HG03097 (cell line): ENCODE measurements around the gene OLFML1.
"Not testable (repeated sequence)": the region's sequence is repeated elsewhere in the genome, so short reads cannot be mapped to it uniquely, and the experiment has no call there.

Experiments
- ATAC-seq: cut with Tn5 transposase; IDR thresholded peaks from one replicate; pipeline ENCODE4 v1.9.1; 2021; ENCODE audit not compliant: unreplicated experiment, low FRiP score

OLFML1 gene

DNA sequence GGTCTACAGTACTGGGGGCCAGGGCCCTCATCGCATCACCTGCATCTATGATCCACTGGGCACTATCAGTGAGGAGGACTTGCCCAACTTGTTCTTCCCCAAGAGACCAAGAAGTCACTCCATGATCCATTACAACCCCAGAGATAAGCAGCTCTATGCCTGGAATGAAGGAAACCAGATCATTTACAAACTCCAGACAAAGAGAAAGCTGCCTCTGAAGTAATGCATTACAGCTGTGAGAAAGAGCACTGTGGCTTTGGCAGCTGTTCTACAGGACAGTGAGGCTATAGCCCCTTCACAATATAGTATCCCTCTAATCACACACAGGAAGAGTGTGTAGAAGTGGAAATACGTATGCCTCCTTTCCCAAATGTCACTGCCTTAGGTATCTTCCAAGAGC is 24.7 kb downstream of the OLFML1 start:
- ATAC-seq: no peak

DNA sequence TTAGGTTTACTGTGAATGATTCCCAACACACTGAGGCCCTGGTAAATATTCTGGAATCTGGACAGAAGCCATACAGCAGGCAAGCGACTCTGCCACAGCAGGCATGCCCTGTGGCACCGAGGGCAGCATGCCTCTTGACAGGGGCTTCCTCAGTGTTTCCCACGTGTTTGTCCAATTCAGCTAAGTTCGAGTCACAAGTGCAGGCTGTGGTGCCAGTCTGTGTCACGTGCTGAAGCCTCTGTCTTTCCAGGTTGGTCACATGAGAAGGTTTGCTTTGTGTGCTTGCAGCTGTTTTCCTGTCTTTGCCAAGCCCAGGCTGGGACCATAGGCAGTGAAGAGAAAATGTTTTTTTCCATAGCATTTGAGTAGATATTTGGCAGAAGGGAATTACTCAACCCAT is 26.1 kb downstream of the OLFML1 start:
- ATAC-seq: no peak

DNA sequence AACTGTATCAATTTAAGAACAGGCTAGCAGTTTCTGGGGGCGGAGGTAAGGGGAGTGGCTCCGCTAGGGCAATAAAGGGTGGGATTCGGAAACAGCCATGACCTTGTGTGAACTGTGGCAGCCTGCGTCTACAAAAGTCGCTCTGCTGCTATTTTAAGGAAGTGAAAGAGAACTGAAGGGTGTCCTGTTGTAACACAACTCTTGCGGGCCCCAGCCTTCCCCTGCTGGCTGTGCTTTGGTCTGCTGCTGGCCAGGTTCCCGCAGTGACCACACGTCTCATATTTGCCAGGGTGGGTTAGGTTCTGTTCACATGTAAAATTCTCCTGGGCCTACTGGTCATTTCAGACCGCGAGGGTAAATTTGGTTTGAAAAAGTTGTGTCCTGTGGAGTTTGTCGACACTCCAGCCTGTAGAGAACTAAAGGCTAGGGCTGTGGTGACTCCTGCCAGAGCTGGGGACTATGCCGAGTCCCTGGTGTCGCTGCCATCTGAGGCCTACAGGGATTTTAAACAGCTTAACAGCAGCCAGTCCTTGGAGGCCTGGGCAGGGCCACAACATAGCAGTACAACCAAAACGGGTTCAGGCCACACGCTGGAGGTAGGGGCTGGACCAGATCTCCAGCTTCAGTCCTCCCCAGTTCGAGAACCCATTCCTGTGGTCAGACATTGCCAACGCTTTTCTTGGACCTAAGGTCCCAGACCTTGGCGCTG is 27.4 kb downstream of the OLFML1 start:
- ATAC-seq: peak; percentile 58

DNA sequence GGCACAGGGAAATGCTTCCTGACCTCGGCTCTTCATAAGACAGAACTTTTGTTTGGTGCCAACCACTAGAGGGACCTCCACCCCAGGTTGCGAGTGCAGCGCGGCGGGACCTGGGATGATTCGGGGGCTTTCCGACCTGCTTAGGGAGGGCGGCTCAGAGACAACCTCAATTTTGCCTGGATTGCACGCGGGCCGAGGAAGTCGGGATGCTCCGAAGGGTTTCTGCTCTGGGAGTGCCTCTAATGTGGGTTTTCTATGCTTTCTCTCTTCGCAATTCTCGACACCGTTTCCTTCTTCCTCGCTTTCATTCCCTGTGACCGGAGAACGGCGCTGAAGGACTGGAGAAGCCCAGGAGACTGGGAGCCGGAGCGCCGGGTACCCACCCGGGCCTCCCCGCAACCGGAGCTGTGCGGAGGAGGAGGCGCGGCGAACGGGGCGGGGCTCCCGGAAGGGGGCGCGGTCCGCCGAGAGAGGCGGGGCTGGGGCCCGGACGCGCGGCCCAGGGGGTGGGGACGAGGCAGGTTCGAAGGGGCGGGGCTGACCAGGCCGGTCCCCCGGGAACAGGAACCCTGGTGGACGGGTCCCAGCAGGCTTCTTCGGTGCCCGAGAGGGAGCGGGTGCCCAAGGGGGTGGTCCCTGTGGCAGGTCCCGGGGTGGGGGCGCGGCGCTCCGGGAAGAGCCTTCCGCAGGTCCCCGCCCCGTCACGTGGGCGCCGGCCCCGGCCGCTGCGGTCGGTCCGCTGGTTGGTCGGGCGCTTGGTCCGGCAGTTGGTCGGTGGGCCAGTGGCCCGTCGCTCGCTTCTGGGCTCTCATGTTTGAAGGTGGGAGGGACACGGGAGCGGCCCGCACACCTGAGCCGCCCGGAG is 28.2 kb downstream of the OLFML1 start, which contains the start of gene PPFIBP2:
PPFIBP2 (plus strand) TSS at position 766 of the 865 bp plus-strand sequence. CDS start 35,477 bp downstream, outside the sequence.
- ATAC-seq: peak; percentile 64

DNA sequence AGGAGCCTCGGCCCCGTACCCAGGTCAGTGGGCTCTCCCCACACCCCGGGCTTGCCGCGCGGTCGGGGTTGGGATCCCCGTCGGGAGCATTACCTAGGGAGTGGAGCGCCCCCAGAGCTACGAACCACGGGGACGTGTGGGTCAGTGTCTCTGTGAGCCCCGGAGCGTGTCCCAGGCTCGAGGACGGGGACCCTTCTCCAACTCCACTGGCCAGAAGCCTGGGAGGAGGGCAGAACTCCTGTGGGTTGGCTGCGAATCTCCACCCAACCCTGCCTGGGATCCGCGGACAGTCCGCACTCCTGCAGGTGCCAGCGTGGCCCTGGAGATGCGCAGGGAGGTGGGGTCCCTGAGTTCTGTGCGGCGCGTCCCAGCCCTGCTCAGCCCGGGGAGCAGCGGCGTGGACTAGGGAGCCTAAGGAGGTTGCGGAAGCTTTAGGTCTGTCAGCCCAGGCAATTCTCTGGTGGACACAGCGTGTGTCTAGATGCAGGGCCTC is 28.8 kb downstream of the OLFML1 start:
- peak; percentile 6 for ATAC-seq

DNA sequence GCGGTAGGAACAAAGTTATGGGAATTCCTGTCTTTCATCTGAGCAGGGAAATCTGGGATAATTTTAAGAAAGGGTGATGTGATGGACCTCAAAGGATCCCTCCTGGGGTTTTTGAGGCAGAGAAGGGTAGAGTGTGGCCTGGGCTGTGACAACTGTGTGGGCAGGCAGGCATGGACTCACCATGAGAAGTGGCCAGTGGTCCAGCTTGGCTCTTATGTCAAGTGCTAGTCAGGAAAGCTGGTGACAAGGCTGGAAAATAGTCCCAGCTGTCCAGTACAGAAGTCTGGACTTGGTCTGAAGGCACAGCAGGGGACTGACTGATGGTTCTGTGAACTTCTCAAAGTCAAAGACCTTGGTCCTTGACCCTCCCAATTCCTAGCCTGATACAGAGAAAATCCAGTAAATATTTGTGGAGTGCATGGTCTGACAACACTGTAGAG is 30.2 kb downstream of the OLFML1 start:
- ATAC-seq: no peak

DNA sequence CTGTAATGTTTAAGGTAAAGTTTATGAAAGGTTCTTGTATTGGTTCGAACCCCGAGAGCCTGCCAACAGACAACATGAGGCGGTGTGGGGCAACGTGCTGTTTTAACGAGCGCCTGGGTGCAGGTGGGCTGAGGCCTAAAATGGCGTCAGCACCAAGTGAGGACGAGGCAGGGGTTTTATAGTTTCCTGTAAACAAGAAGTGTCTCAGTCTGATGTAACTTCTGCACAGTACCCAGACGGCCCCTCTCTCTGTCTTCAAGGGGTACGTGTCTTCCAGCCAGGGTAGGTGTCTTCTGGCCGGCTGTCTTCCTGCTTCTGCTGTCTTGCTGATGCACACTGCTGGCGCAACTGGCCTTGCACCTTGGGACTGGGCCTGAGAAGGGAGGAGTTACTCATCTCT is 31.2 kb downstream of the OLFML1 start:
- ATAC-seq: no peak

DNA sequence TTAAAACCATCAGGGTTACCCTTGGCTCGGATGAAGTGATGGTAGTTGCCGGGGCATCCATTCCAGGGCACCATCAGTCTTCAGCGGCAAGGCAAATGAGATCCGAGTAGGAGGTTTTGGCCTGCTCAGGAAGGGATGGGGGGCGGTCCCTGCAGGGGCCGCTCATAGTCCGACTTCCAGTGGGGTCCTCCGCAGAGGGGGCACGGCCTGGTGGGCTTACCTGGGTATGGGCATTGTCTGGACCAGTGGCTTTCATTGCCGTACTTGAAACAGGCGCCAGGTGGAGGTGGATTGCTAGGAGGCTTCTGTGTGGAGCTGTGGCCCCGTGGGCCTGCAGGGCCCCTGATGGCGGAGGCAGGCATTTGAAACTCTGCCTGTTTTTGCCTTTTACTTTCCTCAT is 32.4 kb downstream of the OLFML1 start:
- ATAC-seq: not testable (repeated sequence)

DNA sequence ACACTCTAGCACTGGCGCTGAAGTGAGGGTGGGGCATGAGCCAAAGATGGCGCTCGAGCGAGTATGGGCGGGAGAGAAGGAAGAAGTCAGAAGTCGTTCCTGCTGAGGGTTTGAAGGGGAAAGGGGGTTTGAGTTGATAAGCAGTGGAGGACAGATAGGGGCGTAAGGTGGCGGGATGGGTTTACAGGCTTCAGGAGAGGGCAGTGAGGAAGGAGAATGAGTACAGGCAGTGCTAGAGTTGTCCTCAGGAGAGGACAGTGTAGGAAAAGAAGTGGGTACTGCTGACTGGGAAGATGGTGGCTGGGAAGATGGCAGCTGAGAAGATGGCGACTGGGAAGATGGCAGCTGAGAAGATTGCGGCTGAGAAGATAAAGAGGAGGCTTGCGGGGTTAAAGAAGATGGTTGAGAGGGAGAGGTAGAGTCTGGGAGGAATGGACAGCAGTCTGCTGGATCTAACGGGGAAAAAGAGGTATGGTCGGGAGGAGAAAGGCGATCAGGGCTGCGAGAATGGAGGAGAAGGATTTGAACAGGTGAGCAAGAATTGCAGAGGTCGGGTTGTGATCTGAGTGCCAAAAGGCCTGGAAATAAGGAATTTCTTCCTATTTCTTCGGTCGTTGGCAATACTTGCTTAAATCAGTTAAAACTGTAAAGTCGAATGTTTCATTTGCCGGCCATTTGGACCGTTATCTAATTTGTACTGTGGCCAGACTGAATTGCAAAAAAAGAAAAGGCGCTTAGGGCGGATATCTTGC is 33.7 kb downstream of the OLFML1 start:
- no peak for ATAC-seq

DNA sequence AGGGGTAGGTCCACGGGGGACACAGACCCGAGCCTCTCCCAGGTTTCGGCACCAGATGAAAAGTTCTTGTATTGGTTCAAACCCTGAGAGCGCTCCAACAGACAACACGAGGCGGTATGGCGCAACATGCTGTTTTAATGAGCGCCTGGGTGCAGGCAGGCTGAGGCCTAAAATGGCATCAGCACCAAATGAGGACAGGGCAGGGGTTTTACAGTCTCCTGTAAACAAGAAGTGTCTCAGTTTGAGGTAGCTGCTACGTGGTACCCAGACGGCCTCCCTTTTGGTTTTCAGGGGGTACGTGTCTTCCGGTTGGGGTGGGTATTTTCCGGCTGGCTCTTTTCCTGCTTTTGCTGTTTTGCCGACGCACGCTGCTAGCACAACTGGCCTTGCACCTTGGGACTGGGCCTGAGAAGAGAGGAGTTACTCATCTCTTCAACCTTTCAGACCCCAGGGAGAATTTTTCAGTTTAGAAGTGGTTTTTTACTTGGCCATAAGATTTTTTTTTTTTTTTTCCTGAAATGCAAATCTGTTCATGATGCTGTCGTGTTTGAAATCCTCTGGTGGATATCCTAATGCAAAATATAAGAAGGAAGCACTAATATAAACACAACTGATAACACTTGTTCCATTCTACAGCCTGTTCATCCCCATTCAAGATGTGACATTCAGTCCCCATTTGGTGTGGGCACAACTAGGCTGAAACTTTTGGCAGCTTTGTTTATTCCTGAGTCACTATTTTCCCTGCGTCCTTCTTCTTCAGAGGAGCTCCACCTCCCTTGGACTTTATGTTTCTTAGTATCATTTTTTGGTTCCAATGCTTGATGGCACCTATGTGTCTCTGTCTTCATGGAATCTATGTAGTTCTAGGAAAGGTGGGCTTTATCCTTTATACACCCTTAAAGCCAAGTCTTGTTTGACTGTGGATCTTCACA is 35.0 kb downstream of the OLFML1 start:
- peak; percentile 44 for ATAC-seq

DNA sequence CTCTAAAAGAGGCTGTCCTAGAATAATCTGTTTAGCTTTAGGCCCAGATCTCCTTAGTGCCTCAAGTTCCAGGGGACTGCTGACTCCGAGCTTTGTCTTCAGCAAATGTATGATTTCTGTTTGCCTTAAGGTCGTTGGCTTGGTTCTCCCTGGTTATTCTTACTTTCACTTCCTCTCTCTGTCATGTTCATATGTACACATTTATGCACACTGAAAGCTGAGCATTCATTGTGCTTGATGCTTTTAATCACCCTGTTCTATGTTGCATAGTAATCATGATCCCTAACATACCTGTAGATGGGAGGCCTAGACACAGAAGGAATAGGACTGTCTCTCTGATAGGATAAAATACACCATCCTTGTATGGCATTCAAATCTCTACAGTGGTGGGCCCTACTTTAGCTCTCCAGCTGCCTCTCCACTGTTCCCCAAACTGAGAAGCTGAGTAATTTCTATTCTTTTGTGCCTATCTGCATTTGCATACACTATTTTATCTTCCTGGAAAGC is 35.7 kb downstream of the OLFML1 start:
- peak; percentile 83 for ATAC-seq

DNA sequence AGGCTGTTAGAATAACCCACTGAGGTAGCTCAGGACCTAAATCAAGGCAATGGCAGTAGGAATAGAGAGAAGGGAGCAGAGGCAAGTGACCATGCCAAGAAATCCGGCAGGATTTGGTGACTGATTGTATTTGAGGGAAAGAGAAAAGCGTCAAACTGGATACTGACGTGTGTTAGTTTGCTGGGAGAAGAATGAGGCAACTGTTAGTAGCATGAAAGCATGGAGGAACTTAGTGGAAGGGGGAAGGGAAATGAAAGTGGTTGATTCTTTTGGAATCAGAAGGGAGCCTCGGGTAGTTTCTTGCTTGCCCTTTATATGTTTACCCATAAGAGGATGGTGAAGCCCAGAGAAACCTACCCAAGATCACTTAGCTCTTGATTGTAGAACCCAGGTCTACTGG is 36.8 kb downstream of the OLFML1 start:
- no peak for ATAC-seq

DNA sequence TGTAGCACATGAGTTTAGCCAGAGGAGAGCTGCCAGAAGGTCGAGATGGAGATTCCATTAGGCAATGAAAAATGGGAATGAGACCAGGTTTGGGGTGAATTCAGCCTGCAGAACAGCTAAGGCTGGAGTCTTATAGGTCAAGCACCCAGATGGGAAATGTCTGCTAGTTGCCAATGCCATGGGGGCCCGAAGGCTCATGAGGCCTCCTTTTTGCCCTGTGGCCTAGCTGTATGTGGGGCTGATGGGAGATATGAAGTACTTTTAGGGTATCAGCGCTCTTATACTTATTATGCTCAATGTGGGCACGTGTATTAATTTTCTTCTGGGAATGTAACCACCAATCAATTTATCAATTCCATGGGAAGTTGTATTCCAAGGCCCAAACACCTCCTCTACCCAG is 37.2 kb downstream of the OLFML1 start:
- ATAC-seq: no peak

DNA sequence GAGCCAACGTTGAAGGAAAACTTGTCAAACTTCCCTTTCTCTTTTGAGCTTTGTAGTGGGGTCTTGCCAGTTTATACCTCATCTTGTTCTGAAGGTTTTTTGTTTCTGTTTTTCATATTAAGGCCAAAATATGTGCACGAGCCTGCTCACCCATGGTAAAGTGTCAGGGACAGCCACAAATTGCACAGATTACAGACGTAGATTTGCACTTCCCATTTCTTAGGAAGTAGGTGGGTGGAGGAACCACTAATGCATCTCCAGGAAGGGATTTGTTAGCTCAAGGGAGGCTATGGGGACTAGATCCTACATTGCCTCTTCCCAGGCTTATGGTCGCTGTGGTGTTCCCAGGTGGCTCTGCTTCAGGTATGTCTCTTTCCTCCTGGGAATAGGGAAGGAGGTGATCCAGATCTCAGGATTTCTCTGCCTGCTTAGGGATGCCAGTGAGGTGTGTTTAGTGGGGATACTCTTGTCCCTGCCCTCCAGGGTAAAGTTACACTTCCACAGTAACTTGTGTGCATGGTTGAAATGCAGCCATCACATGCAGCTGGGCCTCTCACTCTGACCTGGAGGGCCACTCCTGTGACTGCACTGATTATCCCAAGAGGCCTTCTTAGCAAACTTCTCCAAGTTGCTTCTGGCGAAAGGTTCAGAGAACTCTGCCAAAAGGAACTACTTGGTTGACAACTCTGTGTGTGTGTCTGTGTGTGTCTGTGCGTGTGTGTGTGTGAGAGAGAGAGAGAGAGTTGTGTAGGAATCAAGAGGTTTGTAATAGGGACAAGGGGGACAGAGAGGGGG is 38.3 kb downstream of the OLFML1 start:
- no peak for ATAC-seq

DNA sequence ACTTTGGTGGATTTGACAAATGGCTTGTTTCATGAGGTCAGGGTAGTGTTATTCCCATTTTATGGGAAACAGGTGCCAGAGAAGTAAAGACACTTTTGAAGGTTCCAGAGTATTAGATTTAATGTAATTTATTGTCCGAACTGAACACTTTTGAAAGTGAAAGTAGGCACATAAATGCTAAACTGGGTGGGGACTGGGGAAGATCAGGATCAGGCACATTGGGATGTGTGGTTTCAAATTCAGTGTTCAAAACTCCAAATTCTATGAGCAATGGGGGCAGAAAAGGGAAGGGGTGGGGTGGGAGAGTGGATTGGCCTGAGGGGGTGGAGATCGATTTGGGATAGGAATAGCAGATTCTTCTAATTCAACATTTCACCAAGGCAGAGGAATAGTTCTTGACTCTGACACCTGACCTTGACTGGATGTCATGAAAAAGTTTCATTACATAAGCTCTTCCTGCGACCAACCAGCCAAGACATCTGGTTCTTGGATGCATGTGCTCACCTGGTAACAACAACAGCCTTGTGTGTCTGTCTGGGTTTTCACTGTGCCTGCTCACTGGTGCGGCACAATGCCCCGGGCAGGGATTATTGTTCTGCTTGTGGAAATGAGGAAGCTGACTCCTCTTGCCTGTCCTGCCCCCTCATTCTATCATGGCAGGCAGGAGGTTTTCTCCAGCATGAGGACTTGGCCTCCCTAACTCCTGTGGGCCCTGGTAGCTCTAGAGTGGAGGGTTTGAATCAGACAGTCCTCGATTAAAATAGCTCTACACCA is 39.3 kb downstream of the OLFML1 start:
- ATAC-seq: no peak

DNA sequence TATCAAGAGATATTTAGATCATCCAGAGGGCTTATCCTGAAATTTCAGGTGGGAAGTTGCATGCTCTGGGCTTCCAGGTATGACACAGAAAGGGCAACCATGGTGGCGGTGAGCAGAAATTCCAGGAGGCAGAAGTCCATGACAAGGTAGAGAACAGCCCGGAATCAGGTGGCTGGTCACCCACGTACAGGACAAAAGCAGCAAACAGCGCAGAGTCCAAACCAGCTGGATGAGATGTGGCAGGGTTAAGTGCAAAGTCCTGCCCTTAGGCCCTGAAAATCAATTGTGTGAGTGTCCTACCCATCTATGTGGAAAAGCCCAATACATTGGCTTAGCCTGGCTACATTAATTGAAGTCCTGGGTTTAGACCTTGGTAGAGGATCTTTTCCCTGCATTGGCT is 40.1 kb downstream of the OLFML1 start:
- ATAC-seq: no peak

DNA sequence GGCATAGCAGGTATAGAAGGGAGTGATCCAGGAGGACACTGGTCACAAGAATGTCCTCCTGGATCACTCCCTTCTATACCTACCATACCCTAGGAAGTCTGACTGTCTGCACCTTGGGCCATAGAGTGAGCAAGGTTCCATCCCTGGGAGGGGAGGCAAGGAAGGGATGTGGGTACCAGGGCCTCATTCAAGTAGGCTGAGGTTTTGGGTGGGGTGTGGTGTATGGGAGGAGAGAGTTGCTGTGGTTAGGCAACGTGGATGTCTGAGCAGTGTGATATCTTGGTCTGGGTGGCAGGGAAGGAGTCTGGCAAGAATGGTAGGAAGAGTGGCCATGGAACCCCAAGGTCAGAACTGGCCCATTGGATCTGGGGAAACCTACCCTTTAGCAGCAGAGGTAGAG is 41.7 kb downstream of the OLFML1 start:
- ATAC-seq: no peak

DNA sequence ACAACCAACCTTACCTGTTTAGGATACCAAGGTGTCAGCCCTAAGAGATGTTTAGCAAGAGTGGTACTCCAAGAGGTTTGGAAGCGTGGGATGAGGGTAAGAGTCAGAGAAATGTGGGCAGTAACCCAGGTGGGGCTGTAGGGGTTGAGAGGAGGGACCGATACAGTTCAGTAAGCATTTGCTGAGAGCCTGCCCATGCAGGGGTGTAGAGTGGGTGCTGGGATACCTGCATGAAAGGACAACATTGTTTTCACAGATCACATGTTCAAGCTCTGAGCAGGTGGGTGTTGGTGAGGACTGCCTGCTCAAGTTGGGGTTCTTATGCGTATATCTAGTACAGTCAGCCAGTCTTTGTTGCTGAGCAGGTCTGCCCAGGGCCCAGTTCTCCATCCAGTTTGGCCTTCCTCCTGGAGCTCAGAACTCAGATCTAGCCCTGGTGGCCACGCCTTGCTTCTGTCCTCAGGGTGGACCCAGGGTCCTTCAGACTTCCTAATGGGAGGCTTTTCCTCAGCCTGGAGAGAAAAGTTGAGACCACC is 43.3 kb downstream of the OLFML1 start:
- ATAC-seq: no peak
